GM19438 (cell line): ENCODE results near the gene UGT1A10.
"Not testable (repeated sequence)": the region's sequence is repeated elsewhere in the genome, so short reads cannot be mapped to it uniquely, and the experiment has no call there.

Experiments used
- ATAC-seq: cut with Tn5 transposase; IDR thresholded peaks from one replicate; pipeline ENCODE4 v1.9.1; 2021; ENCODE audit warnings: low read depth; ENCODE audit not compliant: unreplicated experiment

Gene UGT1A10

DNA sequence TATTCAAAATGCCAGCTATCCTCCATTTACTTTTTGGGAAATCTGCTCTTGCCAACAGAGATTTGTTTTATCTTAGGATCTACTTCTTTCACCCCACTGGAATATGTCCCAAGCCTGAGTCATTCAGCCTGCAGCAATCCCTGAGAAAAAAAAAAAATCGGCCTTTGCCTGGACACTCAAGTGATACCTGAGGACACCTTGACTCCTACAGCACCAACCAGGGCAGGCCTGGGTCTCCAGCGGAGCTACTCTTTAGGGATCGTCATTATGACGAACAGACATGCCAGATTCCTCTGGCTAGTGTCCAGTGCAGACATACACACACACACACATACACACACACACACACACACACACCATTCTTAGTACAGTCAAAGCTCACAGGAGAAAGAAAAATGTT, 54.2 kb downstream of the UGT1A10 start:
- ATAC-seq = no peak

DNA sequence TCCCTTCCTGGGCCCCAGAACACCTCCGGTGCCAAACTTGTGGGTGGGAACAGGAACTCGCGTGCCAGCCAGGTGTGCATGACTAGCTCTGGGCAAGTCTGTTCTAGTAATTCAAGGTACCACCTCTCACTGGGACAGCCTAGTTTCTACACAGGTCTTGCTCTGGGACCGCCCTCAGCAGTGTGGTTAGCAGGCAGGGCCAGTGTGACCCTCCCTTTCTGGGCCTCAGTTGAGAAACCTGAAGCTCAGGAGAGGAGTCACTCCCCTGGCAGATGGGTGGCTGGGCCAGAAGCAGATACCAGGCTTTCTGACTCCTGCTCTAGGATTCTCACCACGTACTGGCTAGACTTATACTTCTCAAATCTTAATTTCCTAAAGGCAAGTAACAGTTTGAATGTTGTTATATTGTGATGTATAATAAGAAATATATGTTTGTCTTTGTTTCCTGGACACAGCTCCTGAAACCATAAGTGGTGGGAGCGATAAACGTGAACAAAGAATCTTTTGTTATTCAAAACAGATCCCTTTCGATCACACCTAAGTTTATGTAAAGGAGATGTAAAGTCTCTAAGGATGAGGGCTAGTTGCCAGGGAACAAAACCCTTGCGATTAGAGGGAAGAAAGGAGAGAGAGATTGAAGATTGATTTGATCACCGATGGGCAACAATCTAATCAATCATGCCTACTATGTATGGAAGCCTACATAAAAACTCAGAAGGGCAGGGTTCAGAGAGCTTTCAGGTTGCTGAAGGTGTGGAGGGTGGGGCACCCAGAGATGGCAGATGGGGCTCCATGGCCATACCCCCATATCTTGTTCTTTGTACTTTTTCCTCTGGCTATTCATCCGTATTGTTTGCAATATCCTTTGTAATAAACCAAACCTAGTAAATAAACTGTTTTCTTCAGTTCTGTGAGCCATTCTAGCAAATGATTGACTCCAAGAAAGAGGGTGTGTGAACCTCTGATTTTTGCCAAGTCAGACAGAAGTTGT, 55.5 kb downstream of the UGT1A10 start:
- no peak for ATAC-seq

DNA sequence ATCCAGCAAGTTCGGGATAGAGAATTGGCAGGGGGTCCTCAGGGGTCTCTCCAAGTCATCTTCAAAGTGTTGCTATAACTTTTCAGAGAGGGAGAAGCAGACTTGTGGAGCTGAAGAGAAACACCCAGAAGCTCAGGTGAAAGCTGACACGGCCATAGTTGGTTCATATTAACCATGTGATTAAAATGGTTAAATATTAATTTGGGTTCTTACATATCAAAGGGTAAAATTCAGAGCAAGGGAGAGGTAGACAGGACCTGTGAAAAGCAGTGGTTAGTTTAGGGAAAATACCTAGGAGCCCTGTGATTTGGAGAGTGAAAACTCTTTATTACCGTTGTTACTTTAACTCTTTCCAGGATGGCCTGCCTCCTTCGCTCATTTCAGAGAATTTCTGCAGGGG, 56.4 kb downstream of the UGT1A10 start, which contains the start of gene UGT1A6:
UGT1A6 (plus strand) TSS at position 243 of the 400 bp plus-strand sequence; CDS start at position 358, 115 bp downstream.
- ATAC-seq = no peak

DNA sequence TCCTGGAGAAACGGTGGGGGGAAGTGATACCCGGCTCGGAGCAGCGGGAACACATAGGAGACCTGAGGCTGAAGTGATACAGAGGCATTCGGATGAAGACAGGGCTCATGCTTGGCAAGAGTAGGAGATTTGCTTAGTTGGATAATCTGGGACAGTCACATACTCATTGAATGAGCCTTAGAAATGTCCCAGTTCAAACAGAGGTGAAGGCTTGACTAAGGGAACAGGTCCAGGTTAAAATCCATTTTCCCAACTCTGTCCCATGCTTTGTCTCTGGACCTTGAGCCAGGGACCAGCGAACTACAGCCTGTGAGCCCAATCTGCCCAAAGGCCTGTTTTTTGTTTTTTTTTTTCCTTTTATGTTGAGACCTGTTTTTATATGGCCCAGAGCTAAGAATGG, 57.7 kb downstream of the UGT1A10 start:
- no peak for ATAC-seq

DNA sequence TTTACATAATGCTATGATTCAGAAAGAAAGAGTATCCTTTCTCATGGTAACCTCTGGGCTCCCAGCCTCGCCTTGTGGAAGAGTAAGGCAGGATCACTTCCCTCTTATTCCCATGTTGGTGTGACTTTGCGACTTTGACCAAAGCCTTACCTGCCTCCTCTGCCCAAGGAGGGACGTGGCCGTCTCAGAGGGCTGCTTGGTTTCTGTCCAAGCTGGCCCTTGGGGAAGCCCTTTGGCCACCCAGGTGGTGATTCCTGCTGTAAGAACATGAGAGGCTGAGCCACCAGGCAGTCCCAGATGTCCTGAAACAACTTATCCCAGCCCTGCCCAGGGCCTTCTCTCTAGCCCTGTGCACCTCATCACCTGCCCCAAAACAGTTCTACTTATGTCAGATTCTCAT, 62.5 kb downstream of the UGT1A10 start:
- no peak for ATAC-seq

DNA sequence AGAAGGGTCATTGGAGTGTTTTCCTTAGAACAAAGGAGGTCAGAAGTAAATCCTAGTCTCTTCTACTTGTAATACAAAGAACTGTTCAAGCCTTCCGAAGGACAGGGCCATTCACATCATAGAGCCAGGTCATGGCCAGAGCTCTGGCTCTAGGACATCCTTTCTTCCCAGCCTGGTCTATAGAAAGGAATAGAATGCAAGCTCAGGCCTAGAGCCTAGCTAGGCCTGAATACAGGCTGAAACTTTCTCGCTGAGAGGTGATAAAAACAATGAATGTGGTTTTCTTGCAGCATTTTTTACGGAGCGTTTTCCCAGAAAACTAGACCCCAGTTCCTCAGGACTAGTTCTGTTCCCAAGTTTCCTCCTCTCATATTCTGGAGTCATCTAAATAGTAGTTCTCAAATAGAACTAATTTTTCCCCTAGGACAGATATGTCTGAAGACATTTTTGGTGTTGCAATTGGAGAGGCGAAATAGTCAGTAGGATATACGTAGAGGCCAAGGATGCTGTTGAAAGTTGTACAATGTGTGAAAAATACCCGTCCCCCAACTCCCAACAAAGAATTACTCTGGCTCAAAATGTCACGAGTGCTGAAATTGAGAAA, 63.3 kb downstream of the UGT1A10 start:
- ATAC-seq = no peak

DNA sequence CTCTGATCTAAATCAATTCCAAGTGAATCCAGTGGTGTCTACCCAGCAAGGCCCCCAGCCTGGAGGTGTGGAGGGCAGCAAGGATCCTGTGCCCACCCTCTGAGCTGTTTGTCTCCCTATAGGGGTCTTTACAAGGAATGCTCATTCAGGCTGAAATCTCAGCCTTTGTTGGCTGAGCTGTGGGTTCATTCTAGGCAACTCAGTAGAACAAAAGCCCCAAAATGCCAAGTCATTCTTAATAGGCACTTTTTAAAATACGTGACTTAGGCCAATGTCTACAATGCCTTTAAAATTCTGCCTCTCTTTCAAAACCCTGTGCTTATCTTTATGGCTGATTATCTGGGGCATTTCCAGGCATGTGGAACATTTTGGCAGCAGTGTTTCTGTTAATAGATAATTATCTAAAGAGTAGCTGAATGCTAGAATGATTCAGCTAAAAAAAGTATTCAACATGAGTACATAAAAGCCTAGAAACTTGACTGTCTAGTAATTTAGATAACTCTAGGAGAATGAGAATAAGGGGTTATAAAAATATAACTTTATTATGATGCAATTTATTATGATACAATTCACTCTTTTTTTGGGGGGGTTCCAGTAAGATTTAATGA, 63.9 kb downstream of the UGT1A10 start:
- no peak for ATAC-seq

DNA sequence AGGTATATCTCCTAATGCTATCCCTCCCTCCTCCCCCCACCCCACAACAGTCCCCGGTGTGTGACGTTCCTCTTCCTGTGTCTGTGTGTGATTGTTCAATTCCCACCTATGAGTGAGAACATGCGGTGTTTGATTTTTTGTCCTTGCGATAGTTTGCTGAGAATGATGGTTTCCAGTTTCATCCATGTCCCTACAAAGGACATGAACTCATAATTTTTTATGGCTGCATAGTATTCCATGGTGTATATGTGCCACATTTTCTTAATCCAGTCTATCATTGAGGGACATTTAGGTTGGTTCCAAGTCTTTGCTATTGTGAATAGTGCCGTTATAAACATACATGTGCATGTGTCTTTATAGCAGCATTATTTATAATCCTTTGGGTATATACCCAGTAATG, 64.6 kb downstream of the UGT1A10 start:
- ATAC-seq = not testable (repeated sequence)

DNA sequence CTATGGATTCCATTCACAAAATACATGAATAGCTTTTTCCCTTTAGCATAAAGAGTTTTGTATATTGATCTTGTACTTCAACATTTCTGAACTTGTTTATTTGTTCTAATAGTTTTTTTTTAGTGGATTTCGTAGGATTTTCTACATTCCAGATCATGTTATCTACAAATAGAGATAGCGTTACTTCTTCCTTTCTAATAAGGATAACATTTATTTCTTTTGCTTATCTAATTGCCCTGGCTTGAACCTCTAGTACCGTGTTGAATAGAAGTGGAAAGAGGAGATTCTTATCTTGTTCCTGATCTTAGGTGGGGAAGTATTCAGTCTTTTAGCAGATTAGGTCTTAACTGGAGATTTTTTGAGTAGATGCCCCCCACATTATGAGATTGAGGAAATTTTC, 66.0 kb downstream of the UGT1A10 start:
- no peak for ATAC-seq

DNA sequence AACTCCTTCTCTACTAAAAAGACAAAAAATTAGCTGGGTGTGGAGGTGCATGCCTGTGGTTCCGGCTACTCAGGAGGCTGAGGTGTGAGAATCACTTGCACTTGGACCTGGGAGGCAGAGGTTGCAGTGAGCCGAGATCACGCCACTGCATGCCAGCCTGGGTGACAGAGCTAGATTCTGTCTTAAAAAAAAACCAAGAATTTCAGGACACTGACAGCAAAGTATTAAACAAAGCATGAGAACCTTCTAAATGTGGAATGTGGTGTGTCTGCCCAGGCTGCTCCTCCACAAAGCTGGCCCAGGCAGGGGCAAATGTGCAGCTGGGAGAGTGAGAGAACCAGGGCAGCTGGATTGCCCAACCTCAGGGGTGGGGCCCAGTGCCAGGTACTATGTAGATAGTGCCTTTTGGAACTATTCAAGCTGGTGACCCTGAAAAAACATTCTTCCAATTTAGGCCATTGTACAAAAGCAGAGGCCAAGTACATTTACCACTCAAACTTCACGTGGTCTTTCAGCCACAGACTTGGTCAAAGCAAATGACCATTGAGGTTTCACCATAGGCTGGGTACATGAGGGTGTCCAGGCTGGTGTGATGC, 69.8 kb downstream of the UGT1A10 start:
- ATAC-seq = no peak

DNA sequence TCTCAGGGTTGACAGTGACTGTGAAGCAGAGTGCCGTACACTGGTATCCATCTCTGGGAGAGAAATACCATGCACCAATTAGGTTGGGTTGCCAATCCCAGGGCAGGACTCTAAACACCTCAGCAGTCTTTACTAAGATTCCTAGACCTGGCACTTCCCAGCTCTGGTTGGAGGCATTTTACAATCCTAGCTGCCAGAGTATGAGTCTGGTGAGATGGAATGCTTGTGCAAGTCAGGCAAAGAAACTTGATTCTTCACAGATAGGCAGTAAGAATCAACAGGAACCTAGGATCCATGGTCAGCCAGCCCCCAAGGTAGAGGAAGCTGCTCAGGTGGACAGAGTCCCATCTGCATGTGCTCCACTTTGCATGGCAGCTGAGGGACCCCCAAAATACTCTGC, 70.5 kb downstream of the UGT1A10 start:
- no peak for ATAC-seq

DNA sequence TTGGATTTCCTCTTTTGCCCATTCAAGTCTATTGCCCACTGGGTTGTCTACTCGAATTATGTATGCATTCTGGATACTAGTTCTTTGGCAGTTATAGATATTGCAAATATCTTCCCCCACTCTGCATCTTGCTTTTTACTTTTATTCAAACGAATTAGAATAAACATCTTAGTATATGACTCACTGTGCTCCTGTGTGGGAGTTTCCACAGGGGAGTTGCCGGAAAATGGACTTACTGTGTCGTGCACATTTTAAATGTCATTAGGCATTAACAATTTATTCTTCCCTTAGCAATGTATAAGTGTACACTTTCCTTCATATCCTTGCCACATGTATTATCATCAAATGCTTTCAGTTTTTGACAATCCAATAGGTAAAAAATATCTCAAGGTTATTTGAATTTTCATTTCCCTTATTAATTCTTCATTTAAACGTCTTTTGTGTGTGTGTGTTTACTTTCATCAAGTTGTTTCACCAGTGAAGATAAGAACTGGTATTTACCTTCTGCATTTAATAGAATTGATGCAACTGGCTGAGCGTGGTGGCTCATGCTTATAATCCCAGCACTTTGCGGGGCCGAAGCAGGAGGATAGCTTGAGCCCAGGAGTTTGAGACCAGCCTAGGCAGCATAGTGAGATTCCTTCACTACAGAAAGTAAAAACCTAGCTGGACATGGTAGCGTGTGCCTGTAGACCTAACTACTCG, 71.8 kb downstream of the UGT1A10 start:
- no peak for ATAC-seq

DNA sequence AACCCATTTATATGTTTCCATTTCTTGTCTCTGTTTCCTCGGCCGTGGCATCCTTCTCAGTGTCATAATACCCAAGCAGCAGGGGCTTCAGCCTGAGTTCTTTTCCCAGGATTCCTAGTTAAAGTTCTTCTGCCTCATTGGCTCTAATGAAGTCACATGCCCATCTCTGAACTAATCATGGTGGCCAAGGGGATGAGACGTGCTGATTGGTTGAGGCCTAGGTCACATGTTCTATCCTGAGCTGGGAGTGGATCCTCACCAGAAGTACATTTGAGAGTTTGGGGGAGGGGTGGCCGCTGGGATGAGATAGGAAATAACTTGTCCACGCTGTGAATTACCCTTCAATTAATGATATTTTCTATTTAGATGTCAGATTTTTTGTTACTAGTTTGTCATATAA, 72.7 kb downstream of the UGT1A10 start:
- ATAC-seq = no peak

DNA sequence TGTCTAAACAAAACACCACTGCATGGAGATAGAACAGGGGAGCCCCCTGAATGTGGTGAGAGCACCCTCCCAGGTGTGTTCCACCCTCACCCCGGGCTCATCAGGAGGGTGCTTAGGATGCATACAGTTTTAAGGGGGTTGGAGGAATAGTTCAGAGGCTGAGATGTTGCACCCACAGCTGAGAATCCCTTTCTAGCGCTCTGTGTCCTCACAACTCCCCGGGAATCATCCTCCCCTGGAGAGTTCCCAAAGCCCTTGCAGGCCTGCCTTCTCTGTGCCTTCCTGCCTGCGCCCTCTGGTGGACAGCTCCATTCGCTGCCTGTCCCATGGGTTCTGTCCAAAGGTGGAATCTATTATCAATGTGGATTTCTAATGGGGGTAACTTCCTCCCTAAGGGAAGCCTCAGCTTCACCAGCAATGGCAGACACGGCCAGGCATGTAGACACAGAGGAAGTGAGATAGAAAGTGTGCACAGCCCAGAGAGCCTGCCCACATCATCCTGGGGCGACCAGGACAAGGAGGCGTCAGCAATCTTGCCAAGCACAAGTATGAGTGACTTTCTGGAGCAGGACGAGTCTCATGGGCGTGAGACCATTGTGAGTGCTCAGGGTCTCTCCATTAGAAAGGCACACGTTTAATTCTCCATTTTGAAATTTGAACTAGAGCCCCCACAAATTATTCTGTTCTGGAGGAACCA, 75.2 kb downstream of the UGT1A10 start:
- no peak for ATAC-seq

DNA sequence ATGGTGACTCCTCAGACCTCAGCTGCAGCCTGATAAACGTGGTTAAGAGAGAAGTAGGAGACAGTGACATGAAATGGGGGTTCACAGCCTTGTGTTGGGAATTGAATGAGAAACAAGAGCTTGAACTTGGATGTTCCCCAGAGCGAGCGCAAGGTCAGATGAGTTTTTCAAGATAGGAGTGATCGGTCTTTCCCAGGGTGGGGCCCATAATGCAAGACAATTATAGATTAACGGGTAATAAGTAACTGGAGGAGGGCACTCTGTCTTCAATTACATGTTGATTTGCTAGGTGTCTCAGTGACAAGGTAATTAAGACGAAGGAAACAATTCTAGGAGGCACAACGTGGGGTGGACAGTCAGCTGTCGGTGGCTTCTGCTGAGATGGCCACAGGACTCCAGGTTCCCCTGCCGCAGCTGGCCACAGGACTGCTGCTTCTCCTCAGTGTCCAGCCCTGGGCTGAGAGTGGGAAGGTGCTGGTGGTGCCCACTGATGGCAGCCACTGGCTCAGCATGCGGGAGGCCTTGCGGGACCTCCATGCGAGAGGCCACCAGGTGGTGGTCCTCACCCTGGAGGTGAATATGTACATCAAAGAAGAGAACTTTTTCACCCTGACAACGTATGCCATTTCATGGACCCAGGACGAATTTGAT, 76.5 kb downstream of the UGT1A10 start, which contains the start of gene UGT1A5:
UGT1A5 (plus strand) TSS at position 297 of the 651 bp plus-strand sequence; CDS start at position 382, 85 bp downstream.
- ATAC-seq = no peak

DNA sequence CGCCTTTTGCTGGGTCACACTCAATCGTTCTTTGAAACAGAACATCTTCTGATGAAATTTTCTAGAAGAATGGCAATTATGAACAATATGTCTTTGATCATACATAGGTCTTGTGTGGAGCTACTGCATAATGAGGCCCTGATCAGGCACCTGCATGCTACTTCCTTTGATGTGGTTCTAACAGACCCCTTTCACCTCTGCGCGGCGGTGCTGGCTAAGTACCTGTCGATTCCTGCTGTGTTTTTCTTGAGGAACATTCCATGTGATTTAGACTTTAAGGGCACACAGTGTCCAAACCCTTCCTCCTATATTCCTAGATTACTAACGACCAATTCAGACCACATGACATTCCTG, 77.0 kb downstream of the UGT1A10 start:
- no peak for ATAC-seq

DNA sequence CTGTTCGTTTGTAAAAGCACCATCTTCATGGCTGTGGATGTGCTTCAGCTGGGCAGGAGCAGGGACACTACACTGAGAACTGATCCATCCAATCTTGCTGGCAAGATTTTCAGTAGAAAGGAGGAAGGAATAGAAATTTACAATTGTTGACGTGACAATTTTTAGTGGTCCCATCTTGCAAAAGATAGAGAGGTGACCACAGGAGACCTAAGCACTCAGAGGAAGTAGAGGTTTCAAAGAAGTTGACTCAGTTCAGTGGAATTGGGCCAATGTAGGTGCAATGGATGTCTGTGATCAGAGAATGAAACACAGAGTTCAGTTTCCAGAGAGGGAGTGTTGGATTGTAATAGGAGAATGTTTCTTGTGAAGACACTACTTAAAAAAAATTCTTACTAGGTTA, 77.9 kb downstream of the UGT1A10 start:
- no peak for ATAC-seq

DNA sequence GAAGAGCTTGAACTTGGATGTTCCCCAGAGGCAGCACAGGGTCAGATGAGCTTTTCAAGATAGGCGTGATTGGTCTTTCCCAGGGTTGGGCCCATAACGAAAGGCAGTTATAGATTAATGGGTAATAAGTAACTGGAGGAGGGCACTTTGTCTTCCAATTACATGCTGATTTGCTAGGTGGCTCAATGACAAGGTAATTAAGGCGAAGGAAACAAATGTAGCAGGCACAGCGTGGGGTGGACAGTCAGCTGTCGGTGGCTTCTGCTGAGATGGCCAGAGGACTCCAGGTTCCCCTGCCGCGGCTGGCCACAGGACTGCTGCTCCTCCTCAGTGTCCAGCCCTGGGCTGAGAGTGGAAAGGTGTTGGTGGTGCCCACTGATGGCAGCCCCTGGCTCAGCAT, 82.3 kb downstream of the UGT1A10 start, which contains the start of gene UGT1A4:
UGT1A4 (plus strand) TSS at position 185 of the 400 bp plus-strand sequence; CDS start at position 270, 85 bp downstream.
- no peak for ATAC-seq

DNA sequence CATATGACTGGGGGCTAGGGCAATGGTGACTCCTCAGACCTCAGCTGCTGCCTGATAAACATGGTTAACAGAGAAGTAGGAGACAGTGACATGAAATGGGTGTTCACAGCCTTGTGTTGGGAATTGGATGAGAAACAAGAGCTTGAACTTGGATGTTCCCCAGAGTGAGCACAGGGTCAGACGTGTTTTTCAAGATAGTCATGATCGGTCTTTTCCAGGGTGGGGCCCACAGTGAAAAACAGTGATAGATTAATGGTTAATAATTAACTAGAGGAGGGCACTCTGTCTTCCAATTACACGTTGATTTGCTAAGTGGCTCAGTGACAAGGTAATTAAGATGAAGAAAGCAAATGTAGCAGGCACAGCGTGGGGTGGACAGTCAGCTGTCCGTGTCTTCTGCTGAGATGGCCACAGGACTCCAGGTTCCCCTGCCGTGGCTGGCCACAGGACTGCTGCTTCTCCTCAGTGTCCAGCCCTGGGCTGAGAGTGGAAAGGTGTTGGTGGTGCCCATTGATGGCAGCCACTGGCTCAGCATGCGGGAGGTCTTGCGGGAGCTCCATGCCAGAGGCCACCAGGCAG, 92.6 kb downstream of the UGT1A10 start, which contains the start of gene UGT1A3:
UGT1A3 (plus strand) TSS at position 320 of the 579 bp plus-strand sequence; CDS start at position 405, 85 bp downstream.
- no peak for ATAC-seq
